Suprapubic skin (tissue), 4 donors: Measurements from ENCODE around the gene NLGN4X. TPM values are rescaled to one million over a fixed set of nuclear protein-coding genes. Genes with fewer than 3 reads are reported as not detected.

ENCODE experiments used
- DNase-seq, 2 donors: peaks; one replicate each; pipeline ENCODE4 v3.0.0-alpha.2; 2019; ENCODE audit warnings: low spot score in 2 of 2
- H3K27ac ChIP-seq: fragments of 200-600 bp; sonication (generic); one replicate; pipeline ENCODE4 v1.5.1; 2019
- H3K27me3 ChIP-seq: fragments of 200-600 bp; sonication (generic); one replicate; pipeline ENCODE4 v1.5.1; 2019
- H3K36me3 ChIP-seq: fragments of 200-600 bp; sonication (generic); one replicate; pipeline ENCODE4 v1.5.1; 2019
- H3K4me1 ChIP-seq: fragments of 200-600 bp; sonication (generic); one replicate; pipeline ENCODE4 v1.5.1; 2019
- H3K4me3 ChIP-seq: fragments of 200-600 bp; sonication (generic); one replicate; pipeline ENCODE4 v1.5.1; 2019; ENCODE audit warnings: mild to moderate bottlenecking
- H3K9me3 ChIP-seq: fragments of 200-600 bp; sonication (generic); one replicate; pipeline ENCODE4 v1.5.1; 2019
- CTCF ChIP-seq, 2 donors: fragments of 200-600 bp in 1 of 2; fragments of 450-650 bp in 1 of 2; sonication (generic) in 1 of 2; IDR thresholded peaks; one replicate each; pipeline ENCODE4 v1.5.1; 2016 to 2019; ENCODE audit warnings: antibody characterized with exemption in 2 of 2, mild to moderate bottlenecking in 1 of 2, moderate library complexity in 1 of 2
- EP300 ChIP-seq: sonication (generic); formaldehyde crosslinking; IDR thresholded peaks from one replicate; pipeline ENCODE4 v1.6.1; 2017; ENCODE audit warnings: antibody characterized with exemption
- POLR2A ChIP-seq, 2 donors: fragments of 450-650 bp; IDR thresholded peaks; one replicate each; pipeline ENCODE4 v1.6.1; 2017; ENCODE audit warnings: antibody characterized with exemption in 2 of 2, mild to moderate bottlenecking in 2 of 2, moderate library complexity in 2 of 2
- POLR2AphosphoS5 ChIP-seq, 3 donors: sonication (generic); formaldehyde crosslinking; IDR thresholded peaks; one replicate each; pipeline ENCODE4 v1.6.1; 2017; ENCODE audit warnings: antibody characterized with exemption in 3 of 3
- WGBS: methylation state at CpG from one replicate; pipeline ENCODE4 v1.1.5; 2018; 5-methylcytosine and 5-hydroxymethylcytosine counted together
- total RNA-seq, 4 donors: library from RNA; depleted of rRNA; stranded (reverse); fragments of >200 nt; gene quantifications; one replicate each; pipeline ENCODE4 v1.1.0, GENCODE V29; 2016

The NLGN4X gene
- total RNA-seq, 4 donors from 2014 or later = 0.64 to 1.8 (median 1.2) TPM

GRCh38 chrX:6227935-6228334 lies 732 bp downstream of the NLGN4X start:
- no peaks in the 10 kb centered on the region for H3K9me3 ChIP-seq
- H3K27me3 ChIP-seq = peaks cover 18% of the 10 kb centered on the region
- 2% methylated on average over 8 of the region's 8 CpGs for WGBS
- TF ChIP-seq EP300 (no peak), POLR2A (IDR thresholded peaks at IDR 0.05) (no peak), POLR2AphosphoS5 (IDR thresholded peaks at IDR 0.05) (no peak), CTCF (IDR thresholded peaks at IDR 0.05) (no peak)
- no peaks in the 10 kb centered on the region for H3K36me3 ChIP-seq
- peaks cover 7% of the 10 kb centered on the region for H3K4me1 ChIP-seq
- no peak overlapping the region for H3K27ac ChIP-seq
- DNase-seq = no peak
- H3K4me3 ChIP-seq = no peak overlapping the region

GRCh38 chrX:6227453-6227835 lies 1.2 kb downstream of the NLGN4X start:
- Histone ChIP-seq H3K27ac (no peak overlapping the region), H3K36me3 (no peaks in the 10 kb centered on the region), H3K4me1 (peaks cover 7% of the 10 kb centered on the region), H3K4me3 (peak overlapping the region; percentile 39), H3K9me3 (no peaks in the 10 kb centered on the region), H3K27me3 (peaks cover 18% of the 10 kb centered on the region)
- TF ChIP-seq CTCF (IDR thresholded peaks at IDR 0.05) = no peak
- no peak for TF ChIP-seq EP300
- no peak for TF ChIP-seq POLR2A (IDR thresholded peaks at IDR 0.05)
- TF ChIP-seq POLR2AphosphoS5 (IDR thresholded peaks at IDR 0.05) = no peak
- no peak for DNase-seq
- WGBS = 2% methylated on average over 22 of the region's 25 CpGs

- H3K36me3 ChIP-seq = no peaks in the 10 kb centered on the region
- 2% methylated on average over 34 of the region's 65 CpGs for WGBS
- peaks cover 18% of the 10 kb centered on the region for H3K27me3 ChIP-seq
- peaks cover 7% of the 10 kb centered on the region for H3K4me1 ChIP-seq
- peak overlapping the region; percentile 39 for H3K4me3 ChIP-seq
- TF ChIP-seq CTCF (IDR thresholded peaks at IDR 0.05) (no peak), EP300 (no peak), POLR2AphosphoS5 (IDR thresholded peaks at IDR 0.05) (no peak), POLR2A (IDR thresholded peaks at IDR 0.05) (no peak)
- no peaks in the 10 kb centered on the region for H3K9me3 ChIP-seq
- no peak for DNase-seq
- H3K27ac ChIP-seq = no peak overlapping the region
Observed at GRCh38 chrX:6226596-6227452, 1.8 kb downstream of the NLGN4X start.

- 1% methylated on average over 29 of the region's 46 CpGs for WGBS
- TF ChIP-seq POLR2A (IDR thresholded peaks at IDR 0.05) (no peak), EP300 (no peak), CTCF (IDR thresholded peaks at IDR 0.05) (no peak), POLR2AphosphoS5 (IDR thresholded peaks at IDR 0.05) (no peak)
- no peak overlapping the region for H3K27ac ChIP-seq
Observed at GRCh38 chrX:6225911-6226595, 2.6 kb downstream of the NLGN4X start.

GRCh38 chrX:6225288-6225910 lies 3.3 kb downstream of the NLGN4X start:
- no peak for TF ChIP-seq EP300
- TF ChIP-seq POLR2AphosphoS5 (IDR thresholded peaks at IDR 0.05) = no peak
- TF ChIP-seq CTCF (IDR thresholded peaks at IDR 0.05) = no peak
- TF ChIP-seq POLR2A (IDR thresholded peaks at IDR 0.05) = no peak
- DNase-seq = no peak

More at GRCh38 chrX:6225911-6226595, 2.6 kb downstream of the NLGN4X start:
- Histone ChIP-seq H3K4me1 (peaks cover 7% of the 10 kb centered on the region), H3K27me3 (peaks cover 18% of the 10 kb centered on the region), H3K36me3 (no peaks in the 10 kb centered on the region), H3K9me3 (no peaks in the 10 kb centered on the region), H3K4me3 (peak overlapping the region; percentile 39)
- DNase-seq = no peak

More at GRCh38 chrX:6225288-6225910, 3.3 kb downstream of the NLGN4X start:
- H3K4me1 ChIP-seq = peaks cover 7% of the 10 kb centered on the region
- peak overlapping the region; percentile 39 for H3K4me3 ChIP-seq
- H3K9me3 ChIP-seq = no peaks in the 10 kb centered on the region
- WGBS = 7% methylated on average over 17 of the region's 17 CpGs
- H3K27ac ChIP-seq = no peak overlapping the region
- peaks cover 18% of the 10 kb centered on the region for H3K27me3 ChIP-seq
- no peaks in the 10 kb centered on the region for H3K36me3 ChIP-seq
